Neutrophil (primary cell): ENCODE results near the gene ANKMY1.

ENCODE experiments used
- H3K27ac ChIP-seq: fragments of 200-600 bp; sonication (generic); 2 replicates; pipeline ENCODE4 v1.5.1; 2016; ENCODE audit warnings: mild to moderate bottlenecking, moderate library complexity
- H3K27me3 ChIP-seq: fragments of 200-600 bp; sonication (generic); 2 replicates; pipeline ENCODE4 v1.6.0; 2016; ENCODE audit warnings: mild to moderate bottlenecking
- H3K36me3 ChIP-seq: fragments of 200-600 bp; sonication (generic); 2 replicates; pipeline ENCODE4 v1.5.1; 2017
- H3K4me1 ChIP-seq, 2 experiments: fragments of 200-600 bp in 1 of 2; sonication (generic) in 1 of 2; 1 replicate in 1 of 2; 2 replicates in 1 of 2; pipeline versions ENCODE4 v1.5.1 to v1.6.1; 2013 to 2016; ENCODE audit warnings: low read depth in 1 of 2, low read length in 1 of 2, mild to moderate bottlenecking in 1 of 2, moderate library complexity in 1 of 2; ENCODE audit not compliant: control insufficient read depth in 1 of 2, insufficient read depth in 1 of 2
- H3K4me3 ChIP-seq, 2 experiments: fragments of 200-600 bp in 1 of 2; sonication (generic) in 1 of 2; 1 replicate in 1 of 2; 2 replicates in 1 of 2; pipeline ENCODE4 v1.5.1; 2013 to 2016; ENCODE audit warnings: low read depth in 1 of 2, low read length in 1 of 2, mild to moderate bottlenecking in 1 of 2, moderate library complexity in 1 of 2
- H3K9me3 ChIP-seq: fragments of 200-600 bp; sonication (generic); 2 replicates; pipeline ENCODE4 v1.5.1; 2016
- TF ChIP-seq, protein P1 (sequence below): fragments of 200-600 bp; sonication (generic); IDR thresholded peaks from 2 replicates; pipeline ENCODE4 v1.5.1; 2016; ENCODE audit warnings: antibody characterized with exemption

Gene ANKMY1, protein sequence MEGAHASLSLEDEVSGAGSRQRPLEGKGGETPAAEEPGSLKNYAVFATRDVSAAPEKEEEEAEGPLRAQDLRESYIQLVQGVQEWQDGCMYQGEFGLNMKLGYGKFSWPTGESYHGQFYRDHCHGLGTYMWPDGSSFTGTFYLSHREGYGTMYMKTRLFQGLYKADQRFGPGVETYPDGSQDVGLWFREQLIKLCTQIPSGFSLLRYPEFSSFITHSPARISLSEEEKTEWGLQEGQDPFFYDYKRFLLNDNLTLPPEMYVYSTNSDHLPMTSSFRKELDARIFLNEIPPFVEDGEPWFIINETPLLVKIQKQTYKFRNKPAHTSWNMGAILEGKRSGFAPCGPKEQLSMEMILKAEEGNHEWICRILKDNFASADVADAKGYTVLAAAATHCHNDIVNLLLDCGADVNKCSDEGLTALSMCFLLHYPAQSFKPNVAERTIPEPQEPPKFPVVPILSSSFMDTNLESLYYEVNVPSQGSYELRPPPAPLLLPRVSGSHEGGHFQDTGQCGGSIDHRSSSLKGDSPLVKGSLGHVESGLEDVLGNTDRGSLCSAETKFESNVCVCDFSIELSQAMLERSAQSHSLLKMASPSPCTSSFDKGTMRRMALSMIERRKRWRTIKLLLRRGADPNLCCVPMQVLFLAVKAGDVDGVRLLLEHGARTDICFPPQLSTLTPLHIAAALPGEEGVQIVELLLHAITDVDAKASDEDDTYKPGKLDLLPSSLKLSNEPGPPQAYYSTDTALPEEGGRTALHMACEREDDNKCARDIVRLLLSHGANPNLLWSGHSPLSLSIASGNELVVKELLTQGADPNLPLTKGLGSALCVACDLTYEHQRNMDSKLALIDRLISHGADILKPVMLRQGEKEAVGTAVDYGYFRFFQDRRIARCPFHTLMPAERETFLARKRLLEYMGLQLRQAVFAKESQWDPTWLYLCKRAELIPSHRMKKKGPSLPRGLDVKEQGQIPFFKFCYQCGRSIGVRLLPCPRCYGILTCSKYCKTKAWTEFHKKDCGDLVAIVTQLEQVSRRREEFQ

DNA sequence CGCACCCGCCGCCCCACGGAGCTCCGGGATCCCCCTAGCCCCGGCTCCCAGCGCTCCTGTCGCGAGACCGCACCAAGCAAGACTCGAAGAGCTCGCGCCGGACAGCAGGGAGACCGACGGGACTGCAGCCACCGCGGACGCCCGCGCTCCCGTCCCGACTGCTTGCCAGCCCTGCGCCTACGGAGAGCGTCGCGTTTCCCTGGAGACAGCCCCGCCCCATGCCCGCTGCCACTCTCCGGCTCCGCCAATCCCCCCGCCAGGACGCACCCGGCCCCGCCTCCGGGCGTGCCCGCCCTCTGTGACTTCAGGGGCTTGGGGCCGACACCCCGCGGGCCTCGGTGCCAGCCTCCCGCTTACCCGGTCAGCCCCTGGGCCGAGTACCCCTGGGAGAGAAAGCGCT is at the start of gene ANKMY1:
Gene ANKMY1 (minus strand): TSS at position 181 of the 400 bp plus-strand sequence. CDS start 653 bp downstream, outside the sequence.
- peaks cover 15% of the 10 kb centered on the region for H3K27me3 ChIP-seq
- H3K36me3 ChIP-seq = peaks cover 10% of the 10 kb centered on the region
- peak within 1 kb of the TSS; percentile 5 for H3K27ac ChIP-seq
- TF ChIP-seq, protein P1, sequence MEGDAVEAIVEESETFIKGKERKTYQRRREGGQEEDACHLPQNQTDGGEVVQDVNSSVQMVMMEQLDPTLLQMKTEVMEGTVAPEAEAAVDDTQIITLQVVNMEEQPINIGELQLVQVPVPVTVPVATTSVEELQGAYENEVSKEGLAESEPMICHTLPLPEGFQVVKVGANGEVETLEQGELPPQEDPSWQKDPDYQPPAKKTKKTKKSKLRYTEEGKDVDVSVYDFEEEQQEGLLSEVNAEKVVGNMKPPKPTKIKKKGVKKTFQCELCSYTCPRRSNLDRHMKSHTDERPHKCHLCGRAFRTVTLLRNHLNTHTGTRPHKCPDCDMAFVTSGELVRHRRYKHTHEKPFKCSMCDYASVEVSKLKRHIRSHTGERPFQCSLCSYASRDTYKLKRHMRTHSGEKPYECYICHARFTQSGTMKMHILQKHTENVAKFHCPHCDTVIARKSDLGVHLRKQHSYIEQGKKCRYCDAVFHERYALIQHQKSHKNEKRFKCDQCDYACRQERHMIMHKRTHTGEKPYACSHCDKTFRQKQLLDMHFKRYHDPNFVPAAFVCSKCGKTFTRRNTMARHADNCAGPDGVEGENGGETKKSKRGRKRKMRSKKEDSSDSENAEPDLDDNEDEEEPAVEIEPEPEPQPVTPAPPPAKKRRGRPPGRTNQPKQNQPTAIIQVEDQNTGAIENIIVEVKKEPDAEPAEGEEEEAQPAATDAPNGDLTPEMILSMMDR = no peak
- H3K4me1 ChIP-seq = peaks cover 46 to 56% of the 10 kb centered on the region in 2 experiments
- H3K9me3 ChIP-seq = no peaks in the 10 kb centered on the region
- no peak within 1 kb of the TSS for H3K4me3 ChIP-seq

DNA sequence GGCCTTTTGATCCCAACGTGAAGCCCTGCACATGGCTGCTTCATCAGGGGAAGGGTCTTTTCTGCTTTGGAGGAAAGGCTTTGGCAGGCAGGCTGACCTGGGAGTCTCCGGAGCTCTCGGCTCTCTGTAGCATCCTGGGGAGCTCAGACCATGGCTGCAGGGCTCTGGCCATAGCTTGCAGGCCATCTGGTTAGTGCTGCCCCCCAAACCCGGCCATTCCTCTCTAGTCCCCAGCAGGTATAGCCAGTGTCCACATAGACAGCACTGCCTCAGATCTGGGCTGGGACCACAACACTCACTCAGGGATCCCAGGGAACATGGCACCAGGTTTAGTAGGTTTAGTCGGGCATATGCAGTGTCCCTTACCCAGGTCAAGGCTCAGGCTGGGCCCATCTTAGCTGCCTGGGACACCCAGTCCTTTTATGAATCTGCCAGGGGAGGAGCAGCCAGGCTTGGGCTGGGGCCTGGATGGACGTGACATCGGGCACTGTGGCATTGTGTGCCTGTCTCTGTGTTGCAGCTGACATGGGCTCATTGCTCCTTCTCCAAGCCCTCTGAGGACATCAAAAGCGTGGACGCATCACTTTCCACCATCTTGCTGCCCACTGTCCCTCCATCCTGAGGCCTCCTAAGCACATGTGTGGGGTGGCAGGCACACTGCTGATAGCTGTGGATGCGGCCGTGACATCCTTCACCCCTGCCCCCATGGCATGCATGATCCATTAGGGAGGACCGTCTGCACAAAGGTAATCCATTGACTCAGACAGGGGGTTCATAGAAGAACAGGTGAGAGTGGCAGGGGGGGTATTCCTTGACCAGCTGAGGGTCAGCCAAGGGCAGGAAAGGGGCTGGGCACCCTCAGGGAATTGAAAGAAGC is 48.3 kb upstream of the ANKMY1 start:
- Histone ChIP-seq H3K27ac (no peak overlapping the region), H3K4me3 (no peak overlapping the region), H3K36me3 (peaks cover 7% of the 10 kb centered on the region), H3K4me1 (no peaks in the 10 kb centered on the region), H3K27me3 (no peaks in the 10 kb centered on the region), H3K9me3 (no peaks in the 10 kb centered on the region)
- TF ChIP-seq, protein P1 = no peak

- Histone ChIP-seq H3K27me3 (no peaks in the 10 kb centered on the region), H3K4me1 (no peaks in the 10 kb centered on the region), H3K36me3 (peaks cover 16% of the 10 kb centered on the region), H3K27ac (no peak overlapping the region), H3K4me3 (no peak overlapping the region), H3K9me3 (no peaks in the 10 kb centered on the region)
- TF ChIP-seq, protein P1 = no peak
Observed at GRCh38 chr2:240604939-240605716, 47.3 kb upstream of the ANKMY1 start.

DNA sequence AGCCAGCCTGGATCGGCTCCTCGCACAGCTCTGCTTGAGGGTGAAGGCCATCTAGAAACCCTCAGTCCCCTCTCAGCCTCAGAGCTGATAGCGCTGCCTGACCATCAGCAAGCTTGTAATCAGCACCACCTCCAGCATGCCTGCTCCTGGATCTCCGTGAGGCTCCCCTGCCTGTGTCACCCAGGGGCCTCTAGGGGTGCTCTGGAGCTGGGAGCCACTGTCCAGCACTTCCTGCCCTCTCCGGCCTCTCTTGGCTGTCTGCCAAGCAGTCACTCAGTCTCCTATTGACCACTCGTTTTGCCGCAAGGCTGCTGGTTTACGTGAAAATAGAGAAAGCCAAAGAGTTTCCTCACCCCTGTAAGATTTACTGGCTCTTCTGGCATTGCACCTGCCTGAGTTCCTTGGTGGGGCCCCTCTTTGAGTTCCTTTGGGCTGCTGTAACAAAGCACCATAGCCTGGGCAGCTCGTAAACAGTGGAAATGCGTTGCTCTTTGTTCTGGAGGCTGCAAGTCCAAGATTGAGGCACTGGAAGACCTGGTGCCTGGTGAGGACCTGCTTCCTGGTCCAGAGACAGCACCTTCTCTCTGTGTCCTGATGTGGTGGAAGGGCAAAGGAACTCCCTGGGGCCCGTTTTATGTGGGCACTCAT is 46.6 kb upstream of the ANKMY1 start:
- Histone ChIP-seq H3K9me3 (no peaks in the 10 kb centered on the region), H3K36me3 (peaks cover 23% of the 10 kb centered on the region), H3K4me3 (no peak overlapping the region), H3K27ac (no peak overlapping the region), H3K4me1 (no peaks in the 10 kb centered on the region), H3K27me3 (no peaks in the 10 kb centered on the region)
- TF ChIP-seq, protein P1 = no peak
